NCI-H460 (cell line): ENCODE results near the gene C1orf174. TPM values are rescaled to one million over a fixed set of nuclear protein-coding genes. Genes with fewer than 3 reads are reported as not detected.
"Not testable (repeated sequence)": the region's sequence is repeated elsewhere in the genome, so short reads cannot be mapped to it uniquely, and the experiment has no call there.

Experiments
- DNase-seq: peaks from one replicate; pipeline ENCODE4 v3.0.0-alpha.2; 2016; ENCODE audit warnings: low read depth; ENCODE audit errors: extremely low read depth
- total RNA-seq: library from RNA; depleted of rRNA; stranded (reverse); fragments of >200 nt; shearing (Covaris generic); gene quantifications from 2 replicates; pipeline ENCODE4 v1.2.3, GENCODE V29; 2014

C1orf174 gene
- total RNA-seq, 1 experiment from 2014 or later: 25.1 TPM

DNA sequence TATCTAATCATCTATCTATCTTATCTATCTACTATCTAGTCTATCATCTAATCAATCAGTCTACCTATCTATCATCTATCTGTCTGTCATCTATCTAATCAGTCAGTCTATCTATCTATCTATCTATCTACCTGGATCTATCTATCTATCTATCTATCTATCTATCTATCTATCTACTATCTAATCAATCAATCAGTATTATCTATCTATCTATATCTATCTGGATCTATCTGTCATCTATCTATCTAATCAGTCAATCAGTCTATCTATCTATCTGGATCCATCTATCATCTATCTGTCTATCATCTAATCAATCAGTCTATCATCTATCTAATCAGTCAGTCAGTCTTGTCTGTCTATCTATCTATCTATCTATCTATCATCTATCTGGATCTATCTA, 26.9 kb upstream of the C1orf174 start:
- no peak for DNase-seq

- no peak for DNase-seq
Observed at GRCh38 chr1:3925762-3926161, 25.7 kb upstream of the C1orf174 start.

DNA sequence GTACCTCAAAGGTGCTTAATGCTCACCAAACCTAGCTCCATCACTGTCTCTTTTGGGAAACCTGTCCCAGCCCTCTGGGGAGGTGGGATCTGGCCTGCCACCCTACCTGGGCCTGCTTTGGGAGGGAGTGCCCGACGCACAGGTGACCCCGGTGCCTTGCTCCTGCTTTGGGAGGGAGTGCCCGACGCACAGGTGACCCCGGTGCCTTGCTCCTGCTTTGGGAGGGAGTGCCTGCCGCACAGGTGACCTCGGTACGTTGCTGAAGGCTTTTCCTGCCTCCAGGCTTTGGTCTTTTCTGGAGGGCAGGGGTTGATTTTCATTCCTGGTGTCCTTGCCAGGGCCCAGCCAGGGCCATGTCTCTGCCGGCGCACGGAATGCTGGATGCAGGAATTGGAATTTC, 25.2 kb upstream of the C1orf174 start:
- DNase-seq: no peak

DNA sequence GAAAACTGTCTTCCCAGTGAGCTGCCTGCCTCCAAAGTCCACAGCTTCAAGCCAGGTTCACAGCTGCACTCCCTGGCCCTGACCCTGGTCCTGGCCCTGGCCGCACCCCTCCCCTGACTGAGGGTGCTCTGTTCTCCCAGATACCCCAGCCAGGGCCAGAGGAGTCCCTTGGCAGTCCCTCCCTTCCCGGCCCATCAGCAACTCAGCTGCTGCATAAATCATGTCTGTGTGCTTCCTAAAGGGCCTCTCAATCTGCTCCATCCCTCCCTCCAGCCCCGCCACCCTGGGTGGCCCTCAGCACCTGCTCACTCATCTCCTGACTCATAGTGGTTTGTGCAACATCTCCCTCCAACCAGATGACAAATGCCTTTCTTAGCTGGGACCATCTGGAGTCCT, 24.8 kb upstream of the C1orf174 start:
- DNase-seq: no peak

GRCh38 chr1:3924186-3924824, 24.2 kb upstream of the C1orf174 start:
- no peak for DNase-seq

GRCh38 chr1:3923378-3924185, 23.5 kb upstream of the C1orf174 start:
- DNase-seq: no peak

DNA sequence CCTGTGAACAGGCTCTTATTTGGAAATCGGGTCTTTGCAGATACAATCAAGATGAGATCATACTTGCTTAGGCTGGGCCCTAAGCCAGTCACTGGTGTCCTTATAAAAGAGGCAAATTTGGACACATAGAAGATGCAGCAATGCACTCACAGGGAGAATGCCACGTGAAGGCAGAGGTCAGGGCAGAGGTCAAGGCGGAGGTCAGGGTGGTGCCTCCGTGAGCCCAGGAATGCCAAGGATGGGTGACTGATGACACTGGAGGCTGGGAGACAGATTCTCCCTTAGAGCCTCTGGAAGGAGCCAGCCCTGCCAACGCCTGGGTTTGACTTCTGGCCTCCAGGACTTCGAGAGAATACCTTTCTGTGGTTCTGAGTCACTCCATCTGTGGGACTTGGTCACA, 22.8 kb upstream of the C1orf174 start:
- no peak for DNase-seq

DNA sequence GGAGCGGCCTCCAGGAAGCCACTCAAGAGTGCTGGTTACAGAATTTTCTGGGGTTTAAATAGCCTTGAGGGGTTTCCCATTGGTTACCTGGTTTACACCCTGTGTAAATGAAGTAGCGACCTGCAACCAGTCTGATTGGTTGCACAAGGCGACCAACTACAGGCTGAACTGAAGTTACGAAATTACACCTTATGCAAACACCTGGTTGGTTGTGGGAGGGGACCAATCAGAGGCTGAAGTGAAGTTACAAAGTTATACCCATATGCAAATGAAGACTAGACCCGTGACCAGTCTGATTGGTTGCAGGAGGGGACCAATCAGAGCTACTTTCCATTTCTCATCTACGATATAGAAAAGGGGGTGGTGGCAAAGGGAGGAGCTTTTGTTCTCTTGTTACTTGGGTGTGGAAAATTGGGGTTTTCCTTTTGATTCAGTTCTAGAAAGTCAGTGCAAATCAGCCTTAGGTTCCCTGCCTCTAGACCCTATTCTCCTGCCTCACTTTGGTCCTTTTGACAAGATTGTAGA, 22.2 kb upstream of the C1orf174 start:
- no peak for DNase-seq

GRCh38 chr1:3921765-3922164, 21.7 kb upstream of the C1orf174 start:
- DNase-seq: no peak

- no peak for DNase-seq
Observed at GRCh38 chr1:3919706-3920105, 19.6 kb upstream of the C1orf174 start.

- no peak for DNase-seq
Observed at GRCh38 chr1:3918966-3919611, 19.0 kb upstream of the C1orf174 start.

- not testable (repeated sequence) for DNase-seq
Observed at GRCh38 chr1:3918359-3918758, 18.3 kb upstream of the C1orf174 start.

- DNase-seq: no peak
Observed at GRCh38 chr1:3917761-3918160, 17.7 kb upstream of the C1orf174 start.

- no peak for DNase-seq
Observed at GRCh38 chr1:3915551-3916121, 15.6 kb upstream of the C1orf174 start.

DNA sequence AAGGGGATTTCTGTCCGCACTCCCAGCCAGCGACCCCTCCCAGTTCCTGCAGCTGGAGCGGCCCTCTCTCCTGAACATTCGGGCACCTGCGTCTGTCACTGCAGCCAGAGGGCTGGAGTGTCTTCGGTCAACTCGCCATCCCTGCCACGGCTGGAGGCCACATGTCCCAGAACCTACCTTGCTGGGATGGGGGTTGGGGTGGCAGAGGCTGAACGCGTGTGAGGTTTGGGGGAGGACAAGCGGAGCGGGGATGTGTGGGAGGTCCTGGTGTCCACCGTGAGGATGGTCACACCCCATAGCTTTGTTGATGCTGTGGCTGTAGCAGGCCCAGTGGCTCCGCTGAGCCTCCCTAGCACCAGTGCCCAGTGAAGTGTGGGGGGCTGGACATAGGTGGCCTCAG, 14.8 kb upstream of the C1orf174 start:
- DNase-seq: no peak

- DNase-seq: no peak
Observed at GRCh38 chr1:3914331-3914851, 14.3 kb upstream of the C1orf174 start.

DNA sequence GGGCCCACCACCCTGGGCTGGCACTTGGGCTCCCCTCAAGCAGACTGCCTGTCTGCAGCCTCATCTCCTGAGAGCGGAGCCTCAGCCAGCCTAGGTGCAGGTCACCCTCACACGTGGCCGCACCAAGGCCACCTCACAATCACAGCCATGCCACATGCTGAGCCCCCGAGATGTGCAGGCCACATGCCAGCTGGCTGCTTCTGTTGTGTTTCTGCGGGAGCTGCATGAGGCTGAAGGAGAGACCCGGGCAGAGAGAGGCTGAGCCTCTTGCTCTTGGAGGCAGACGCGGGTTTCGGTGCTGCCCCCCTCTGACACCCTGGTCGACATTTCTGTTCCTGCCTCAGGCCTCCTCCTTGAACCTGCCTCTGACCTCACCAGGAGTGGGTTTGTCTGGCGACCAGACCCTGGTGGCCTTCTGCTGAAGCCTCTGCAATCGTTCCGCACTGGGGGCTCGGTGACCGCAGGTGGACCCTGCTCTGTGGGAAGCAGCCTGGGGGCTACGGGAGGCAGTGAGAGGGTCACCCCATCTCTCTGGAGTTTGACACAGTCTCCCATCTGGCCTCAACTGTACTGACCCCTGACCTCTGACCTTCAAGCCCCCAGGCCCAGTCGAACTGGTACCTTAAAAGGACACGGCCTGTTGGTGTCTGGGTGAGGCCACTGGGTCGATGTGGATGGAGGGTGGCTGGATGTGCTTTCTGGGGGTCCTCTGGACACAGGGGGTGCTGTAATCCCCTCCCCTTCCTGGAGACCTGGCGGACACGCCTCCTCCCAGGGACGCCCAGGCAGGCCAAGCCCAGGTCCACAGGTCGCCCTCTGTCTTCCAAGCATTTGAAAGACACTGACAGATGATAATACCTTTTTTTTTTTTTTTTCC, 13.0 kb upstream of the C1orf174 start:
- no peak for DNase-seq

DNA sequence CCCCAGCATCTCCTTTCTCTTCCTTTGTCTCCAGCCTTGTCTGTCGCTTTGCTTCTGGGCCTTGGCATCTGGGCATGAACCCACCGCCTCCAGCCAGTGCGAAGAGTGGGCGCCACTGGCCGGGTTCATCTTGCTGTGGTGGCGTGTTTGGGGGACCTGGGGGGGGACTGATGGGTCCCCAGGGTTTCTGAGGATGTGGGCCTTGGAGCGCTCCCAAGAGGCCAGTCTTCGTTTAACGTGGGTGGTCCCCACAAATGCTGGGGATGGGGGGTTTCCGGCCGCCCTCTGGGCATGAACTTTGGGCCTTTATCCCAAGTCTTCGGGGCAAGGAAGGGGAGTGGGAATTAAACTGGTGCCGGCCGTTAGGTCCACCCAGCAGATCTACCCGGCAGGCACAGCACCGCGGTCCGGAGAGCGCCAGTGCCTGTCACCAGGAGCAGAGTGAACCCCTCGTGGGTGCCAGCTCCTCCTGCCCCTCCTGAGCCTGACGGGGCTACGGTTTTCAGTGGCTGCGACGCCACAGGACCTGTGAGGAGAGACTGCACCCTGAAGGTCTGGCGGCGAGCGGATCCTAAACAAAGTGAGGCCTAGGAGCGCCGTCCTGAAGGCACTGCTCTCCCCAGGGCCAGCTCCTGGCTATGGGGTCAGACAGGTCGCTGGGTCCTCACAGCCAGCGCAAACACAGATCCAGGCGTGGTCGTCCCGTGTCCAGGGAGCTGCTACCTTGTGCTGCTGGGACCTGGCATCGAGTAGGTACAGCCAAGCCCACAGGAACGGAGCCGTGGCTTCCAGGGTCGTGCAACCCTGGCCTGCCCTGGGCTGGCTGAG, 12.1 kb upstream of the C1orf174 start:
- DNase-seq: no peak
